GM12878 (cell line): ENCODE measurements around the gene FZR1. TPM values are rescaled to one million over a fixed set of nuclear protein-coding genes. Genes with fewer than 3 reads are reported as not detected.

Experiments used
- ATAC-seq: fragments of 200-7000 bp; cut with Tn5 transposase; 3 replicates; pipeline ENCODE4 v1.9.1; 2020; ENCODE audit warnings: mild to moderate bottlenecking, moderate library complexity
- BruUV-seq: library from RNA; stranded (reverse); fragments of 400-500 nt; replicated peaks from 2 replicates; lab custom pipeline; 2021; lab: Mats Ljungman, UMichigan
- CTCF ChIA-PET: fragments of 300-600 bp; sonication (Branson Sonifier 250); formaldehyde crosslinking; extraction: SDS; loops from one replicate; lab custom pipeline; 2021; ENCODE audit warnings: inconsistent platforms; lab: Yijun Ruan, JAX
- POLR2A ChIA-PET: fragments of 350-600 bp; formaldehyde crosslinking; extraction: SDS; loops from one replicate; lab custom pipeline; 2021; ENCODE audit warnings: inconsistent platforms; lab: Charles Lee
- RAD21 ChIA-PET: fragments of 300-600 bp; sonication (Branson Sonifier 250); formaldehyde crosslinking; loops from one replicate; lab custom pipeline; 2023; ENCODE audit warnings: antibody characterized with exemption; ENCODE audit not compliant: unreplicated experiment; lab: Charles Lee
- SMC1A ChIA-PET: fragments of 300-600 bp; sonication (Branson Sonifier 250); formaldehyde crosslinking; loops from one replicate; lab custom pipeline; 2023; ENCODE audit not compliant: unreplicated experiment, uncharacterized antibody; lab: Charles Lee
- DNase-seq: peaks from one replicate; pipeline ENCODE4 v3.0.0-alpha.2; 2011; ENCODE audit warnings: low read depth, low spot score
- FAIRE-seq: peaks from 3 replicates; lab custom pipeline; 2011; peaks lifted over from hg19 to GRCh38; lab: Jason Lieb, UNC
- H2AFZ ChIP-seq: 2 replicates; pipeline ENCODE4 v1.6.0; 2011; ENCODE audit warnings: low read depth, low read length, control low read depth; ENCODE audit not compliant: control insufficient read depth
- H3K27ac ChIP-seq: 2 replicates; pipeline ENCODE4 v1.5.1; 2011; ENCODE audit warnings: control low read depth; ENCODE audit not compliant: control insufficient read depth, insufficient read depth
- H3K27me3 ChIP-seq, 2 experiments: replicated peaks in 1 of 2; 2 replicates each; pipeline versions ENCODE4 v1.6.0 to v1.6.1; 2011; ENCODE audit warnings: low read length in 1 of 2; ENCODE audit not compliant: control insufficient read depth in 2 of 2, insufficient read depth in 2 of 2
- H3K36me3 ChIP-seq, 2 experiments: 2 replicates each; pipeline ENCODE4 v1.5.1; 2011; ENCODE audit warnings: low read length in 1 of 2; ENCODE audit not compliant: control insufficient read depth in 2 of 2, insufficient read depth in 2 of 2
- H3K4me1 ChIP-seq: 2 replicates; pipeline ENCODE4 v1.6.1; 2011; ENCODE audit warnings: mild to moderate bottlenecking, low read length, moderate library complexity, mixed read lengths; ENCODE audit not compliant: control insufficient read depth, insufficient read depth
- H3K4me2 ChIP-seq: 2 replicates; pipeline ENCODE4 v1.6.0; 2011; ENCODE audit warnings: control low read depth; ENCODE audit not compliant: control insufficient read depth, insufficient read depth
- H3K4me3 ChIP-seq: fragments of 200-600 bp; sonication (generic); 2 replicates; pipeline ENCODE4 v1.5.1; 2016
- H3K79me2 ChIP-seq: 2 replicates; pipeline ENCODE4 v1.6.0; 2011; ENCODE audit warnings: low read length; ENCODE audit not compliant: control insufficient read depth, insufficient read depth
- H3K9ac ChIP-seq: 2 replicates; pipeline ENCODE4 v1.8.0; 2011; ENCODE audit warnings: low read length, control low read depth, mixed read lengths; ENCODE audit not compliant: control insufficient read depth, insufficient read depth
- H3K9me3 ChIP-seq: replicated peaks from 3 replicates; pipeline ENCODE4 v1.5.1; 2011; ENCODE audit warnings: mild to moderate bottlenecking, low read length; ENCODE audit not compliant: control insufficient read depth, insufficient read depth
- H4K20me1 ChIP-seq: 2 replicates; pipeline ENCODE4 v1.6.0; 2011; ENCODE audit not compliant: control insufficient read depth, insufficient read depth
- CREB1 ChIP-seq: IDR thresholded peaks from 2 replicates; pipeline ENCODE4 v1.6.1; 2012; ENCODE audit warnings: low read depth, mild to moderate bottlenecking, inconsistent platforms
- EZH2 ChIP-seq: IDR thresholded peaks from 2 replicates; pipeline ENCODE4 v1.6.1; 2012; ENCODE audit warnings: low read depth, mild to moderate bottlenecking, control low read depth, inconsistent platforms, low read length, borderline replicate concordance; ENCODE audit not compliant: control insufficient read depth
- JUNB ChIP-seq: IDR thresholded peaks from 2 replicates; pipeline ENCODE4 v1.6.1; 2016; ENCODE audit warnings: antibody characterized with exemption, mild to moderate bottlenecking
- LARP7 ChIP-seq: fragments of 450-650 bp; IDR thresholded peaks from 2 replicates; pipeline ENCODE4 v1.6.1; 2017; ENCODE audit warnings: mild to moderate bottlenecking
- RAD51 ChIP-seq: fragments of 450-650 bp; IDR thresholded peaks from 2 replicates; pipeline ENCODE4 v1.6.1; 2016; ENCODE audit warnings: moderate library complexity, mild to moderate bottlenecking, inconsistent platforms
- SMAD1 ChIP-seq: fragments of 450-650 bp; IDR thresholded peaks from 2 replicates; pipeline ENCODE4 v1.6.1; 2018; ENCODE audit warnings: mild to moderate bottlenecking, low read depth; ENCODE audit not compliant: partially characterized antibody
- SP1 ChIP-seq: IDR thresholded peaks from one replicate; pipeline ENCODE4 v1.6.1; 2011; ENCODE audit warnings: low read depth, low read length
- SPI1 ChIP-seq: IDR thresholded peaks from 2 replicates; pipeline ENCODE4 v1.6.1; 2011; ENCODE audit warnings: low read depth, mild to moderate bottlenecking, low read length, moderate library complexity, borderline replicate concordance; ENCODE audit not compliant: insufficient read depth
- TCF7 ChIP-seq: IDR thresholded peaks from 2 replicates; pipeline ENCODE4 v1.6.1; 2014; ENCODE audit warnings: antibody characterized with exemption, borderline replicate concordance
- WGBS: methylation state at CpG from one replicate; pipeline ENCODE4 v1.1.6; 2016; ENCODE audit warnings: low lambda C conversion rate; ENCODE audit not compliant: insufficient replicate concordance, insufficient coverage; ENCODE audit errors: missing lambda C conversion rate; 5-methylcytosine and 5-hydroxymethylcytosine counted together
- in situ Hi-C: fragments of 300-500 bp; cut with MboI; formaldehyde crosslinking; loops from 9 replicates; pipeline ENCODE4 v1.14.3; 2018; ENCODE audit warnings: mixed read lengths
- intact Hi-C: fragments of 100-400 bp; cut with micrococcal nuclease; formaldehyde crosslinking; loops from one replicate; pipeline ENCODE4 v1.14.2; 2022; ENCODE audit not compliant: unreplicated experiment
- polyA plus RNA-seq, 11 experiments: library from polyadenylated mRNA; depleted of rRNA in 4 of 11; unstranded in 6 of 11; stranded (reverse) in 5 of 11; fragments of >200 nt; fragmentation: Nextera tagmentation in 4 of 11; fragmentation: Illumina TruSeq in 1 of 11; extraction: Ambion mirVana in 4 of 11; extraction: Trizol in 1 of 11; gene quantifications; 1 replicate in 1 of 11; 2 replicates in 10 of 11; pipeline versions ENCODE4 v1.2.1 to v1.2.3, GENCODE V29; 2011 to 2016; ENCODE audit warnings: inconsistent platforms in 2 of 11, missing spikeins in 2 of 11, low read depth in 1 of 11
- total RNA-seq, 4 experiments: library from RNA; depleted of rRNA in 3 of 4; stranded (reverse); fragments of >200 nt in 3 of 4; fragmentation: Illumina TruSeq in 1 of 4; extraction: Trizol in 1 of 4; gene quantifications; 2 replicates each; pipeline versions ENCODE4 v1.2.1 to v1.2.3, GENCODE V29; 2013 to 2021
- TF ChIP-seq, protein P1 (sequence below): IDR thresholded peaks from 2 replicates; pipeline ENCODE4 v1.6.1; 2011; ENCODE audit warnings: mild to moderate bottlenecking, low read depth, low read length, moderate library complexity; ENCODE audit not compliant: insufficient replicate concordance

The FZR1 gene
- total and polyA plus RNA-seq, 10 of the 15 experiments (the other 5 are each of a cell fraction or from before 2014, with no cell fraction given), result 0.11 to 44.2 (median 29.3) TPM

DNA sequence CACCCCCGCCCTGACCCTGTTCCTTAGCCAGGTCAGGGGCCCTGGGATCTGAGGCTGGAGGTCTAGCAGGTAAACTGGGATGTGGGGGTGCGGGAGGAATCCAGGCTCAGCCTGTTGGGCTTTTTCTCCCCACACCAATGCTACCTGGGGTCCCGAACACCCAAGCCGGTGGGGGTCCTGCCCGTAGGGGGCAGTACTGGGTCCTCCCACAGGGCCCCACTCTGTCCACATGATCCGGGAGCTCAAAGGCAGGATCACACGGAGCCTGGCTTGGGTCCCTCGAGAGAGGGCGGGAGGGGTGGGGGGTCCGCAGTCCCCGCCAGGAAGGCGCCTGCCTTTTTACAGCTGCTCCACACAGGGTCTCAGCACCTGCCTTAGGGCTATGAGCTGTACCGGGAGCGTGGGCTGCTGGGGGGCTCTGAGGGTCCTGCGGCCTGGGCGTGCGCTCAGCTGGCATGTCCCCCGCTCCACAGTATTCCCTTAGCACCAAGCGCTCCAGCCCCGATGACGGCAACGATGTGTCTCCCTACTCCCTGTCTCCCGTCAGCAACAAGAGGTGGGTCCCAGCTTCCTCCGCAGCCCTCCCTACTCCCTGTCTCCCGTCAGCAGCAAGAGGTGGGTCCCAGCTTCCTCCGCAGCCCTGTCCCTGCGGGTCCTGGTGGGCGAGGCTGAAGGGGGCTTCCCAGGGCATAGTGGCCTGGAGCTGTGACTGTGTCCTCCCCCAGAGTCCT is 20.6 kb downstream of the FZR1 start:
- Histone ChIP-seq H2AFZ (no peak overlapping the region), H3K4me3 (no peak overlapping the region), H3K9ac (no peak overlapping the region), H3K9me3 (no peaks in the 10 kb centered on the region), H3K4me1 (no peaks in the 10 kb centered on the region), H3K27me3 (no peaks in the 10 kb centered on the region), H3K27ac (no peak overlapping the region), H3K79me2 (no peaks in the 10 kb centered on the region; the same call in 1 of the 2 replicates), H3K4me2 (no peak overlapping the region), H4K20me1 (no peaks in the 10 kb centered on the region), H3K36me3 (peaks cover 2 to 41% of the 10 kb centered on the region in 2 experiments; a peak in 3 of 4 replicates)
- in situ Hi-C loops (no loop called here), intact Hi-C loops (no loop called here)
- WGBS, result 98% methylated on average over 21 of the region's 28 CpGs
- SMC1A ChIA-PET, result no interaction called here
- DNase-seq (no peak), FAIRE-seq (no peak), ATAC-seq (no peak)
- RAD21 ChIA-PET, result no interaction called here
- POLR2A ChIA-PET, result interaction anchor here (0.5 kb wide), 1 partner anchor 107 kb away, joined by 3 read pairs; no protein-coding TSS in a partner anchor
- BruUV-seq, result no TSS peak
- CTCF ChIA-PET, result interaction anchor here (0.9 kb wide), 1 partner anchor 19 kb away, joined by 3 read pairs; no protein-coding TSS in a partner anchor
- TF ChIP-seq SP1 (no peak), SPI1 (no peak), LARP7 (no peak), EZH2 (no peak), CREB1 (no peak), RAD51 (no peak), SMAD1 (no peak), TCF7 (no peak), JUNB (no peak)
- TF ChIP-seq, protein P1, sequence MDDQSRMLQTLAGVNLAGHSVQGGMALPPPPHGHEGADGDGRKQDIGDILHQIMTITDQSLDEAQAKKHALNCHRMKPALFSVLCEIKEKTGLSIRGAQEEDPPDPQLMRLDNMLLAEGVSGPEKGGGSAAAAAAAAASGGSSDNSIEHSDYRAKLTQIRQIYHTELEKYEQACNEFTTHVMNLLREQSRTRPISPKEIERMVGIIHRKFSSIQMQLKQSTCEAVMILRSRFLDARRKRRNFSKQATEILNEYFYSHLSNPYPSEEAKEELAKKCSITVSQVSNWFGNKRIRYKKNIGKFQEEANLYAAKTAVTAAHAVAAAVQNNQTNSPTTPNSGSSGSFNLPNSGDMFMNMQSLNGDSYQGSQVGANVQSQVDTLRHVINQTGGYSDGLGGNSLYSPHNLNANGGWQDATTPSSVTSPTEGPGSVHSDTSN, result no peak
